AG09319 (cell line): ENCODE data around the gene MED4.
"Not testable (repeated sequence)": the region's sequence is repeated elsewhere in the genome, so short reads cannot be mapped to it uniquely, and the experiment has no call there.

Experiments used
- DNase-seq: peaks from one replicate; pipeline ENCODE4 v3.0.0-alpha.2; 2010; ENCODE audit warnings: low read depth; ENCODE audit errors: extremely low read depth
- TF ChIP-seq, protein P1 (sequence below): IDR thresholded peaks from 2 replicates; pipeline ENCODE4 v1.5.1; 2011; ENCODE audit warnings: low read depth, mild to moderate bottlenecking, inconsistent platforms, low read length, moderate library complexity

The MED4 gene

DNA sequence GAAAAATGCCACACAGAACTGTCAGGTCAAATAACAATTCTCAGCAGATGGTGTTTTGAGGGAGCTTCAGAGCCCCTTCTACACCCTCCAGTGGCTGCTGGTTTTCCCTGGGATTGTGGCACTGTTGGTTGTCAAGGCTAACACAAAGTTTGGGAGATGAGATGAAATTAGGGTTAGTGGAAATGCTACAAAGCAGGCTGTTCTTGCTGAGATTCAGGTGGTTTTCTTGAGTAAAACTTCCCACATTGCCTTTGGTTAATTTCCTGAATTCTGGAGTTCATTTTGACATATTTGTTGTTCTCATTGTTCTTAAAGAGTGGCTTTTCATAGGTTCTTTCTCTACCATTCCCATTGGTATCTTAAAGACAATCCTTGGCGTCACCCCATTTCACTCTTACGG lies 22.1 kb downstream of the MED4 start:
- DNase-seq = no peak
- TF ChIP-seq, protein P1, sequence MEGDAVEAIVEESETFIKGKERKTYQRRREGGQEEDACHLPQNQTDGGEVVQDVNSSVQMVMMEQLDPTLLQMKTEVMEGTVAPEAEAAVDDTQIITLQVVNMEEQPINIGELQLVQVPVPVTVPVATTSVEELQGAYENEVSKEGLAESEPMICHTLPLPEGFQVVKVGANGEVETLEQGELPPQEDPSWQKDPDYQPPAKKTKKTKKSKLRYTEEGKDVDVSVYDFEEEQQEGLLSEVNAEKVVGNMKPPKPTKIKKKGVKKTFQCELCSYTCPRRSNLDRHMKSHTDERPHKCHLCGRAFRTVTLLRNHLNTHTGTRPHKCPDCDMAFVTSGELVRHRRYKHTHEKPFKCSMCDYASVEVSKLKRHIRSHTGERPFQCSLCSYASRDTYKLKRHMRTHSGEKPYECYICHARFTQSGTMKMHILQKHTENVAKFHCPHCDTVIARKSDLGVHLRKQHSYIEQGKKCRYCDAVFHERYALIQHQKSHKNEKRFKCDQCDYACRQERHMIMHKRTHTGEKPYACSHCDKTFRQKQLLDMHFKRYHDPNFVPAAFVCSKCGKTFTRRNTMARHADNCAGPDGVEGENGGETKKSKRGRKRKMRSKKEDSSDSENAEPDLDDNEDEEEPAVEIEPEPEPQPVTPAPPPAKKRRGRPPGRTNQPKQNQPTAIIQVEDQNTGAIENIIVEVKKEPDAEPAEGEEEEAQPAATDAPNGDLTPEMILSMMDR = no peak

DNA sequence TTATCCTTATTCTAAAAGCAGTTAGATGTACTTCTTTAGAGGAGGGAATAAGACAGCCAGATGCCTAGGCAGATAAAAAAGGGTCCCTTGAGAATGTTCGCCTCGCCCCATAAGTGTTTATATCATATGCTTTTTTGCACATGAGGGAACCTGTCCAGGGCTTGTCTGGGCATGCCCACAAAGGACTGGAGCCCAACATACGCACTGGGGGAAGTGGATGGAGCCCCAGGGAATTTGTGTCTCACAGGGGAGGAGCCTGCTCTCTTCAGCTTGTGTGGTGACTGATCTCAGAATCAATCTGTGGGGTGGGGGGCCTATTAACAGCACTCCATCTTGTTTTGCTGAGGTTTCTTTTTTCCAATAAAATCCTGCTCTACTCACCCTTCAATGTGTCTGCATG lies 22.6 kb downstream of the MED4 start:
- TF ChIP-seq, protein P1 = no peak
- DNase-seq = no peak

DNA sequence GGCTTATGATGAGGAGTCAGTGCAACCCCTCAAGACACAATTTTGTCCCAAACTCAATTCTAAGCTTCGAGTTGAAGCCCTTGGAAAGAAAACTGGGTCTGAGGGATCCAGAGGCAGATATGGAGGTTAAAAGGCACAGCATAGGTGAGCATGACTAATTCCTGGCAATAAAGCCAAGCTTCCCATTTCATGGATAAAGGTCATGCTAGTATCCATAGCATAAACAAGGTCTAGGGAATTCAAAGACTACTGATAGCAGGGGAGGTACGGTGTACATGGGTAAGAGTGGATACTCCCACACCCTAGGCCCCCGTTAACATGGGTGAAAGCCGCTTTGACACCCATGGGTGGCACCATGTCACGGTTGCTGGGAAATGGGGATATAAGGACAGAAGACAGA lies 24.0 kb downstream of the MED4 start:
- no peak for DNase-seq
- TF ChIP-seq, protein P1 = no peak

DNA sequence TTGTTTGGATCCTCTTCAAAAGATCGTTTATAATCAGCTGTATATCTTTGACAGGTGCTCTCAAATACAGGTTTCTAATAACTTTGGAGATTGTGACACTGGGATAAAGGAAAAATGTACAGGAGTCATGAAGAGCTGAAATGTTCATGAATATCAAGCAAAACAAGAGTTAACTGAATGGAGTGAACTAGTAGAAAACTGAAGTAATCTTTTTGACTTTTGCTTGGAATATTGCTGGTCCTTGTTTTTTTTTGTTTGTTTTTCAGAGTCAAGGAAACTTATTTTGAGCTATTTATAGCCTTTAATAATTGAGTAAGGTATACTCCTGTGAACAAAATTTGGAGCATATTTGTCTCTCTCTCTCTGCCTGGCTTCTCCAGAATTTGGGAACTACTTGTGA lies 25.3 kb downstream of the MED4 start:
- no peak for DNase-seq
- TF ChIP-seq, protein P1 = no peak

DNA sequence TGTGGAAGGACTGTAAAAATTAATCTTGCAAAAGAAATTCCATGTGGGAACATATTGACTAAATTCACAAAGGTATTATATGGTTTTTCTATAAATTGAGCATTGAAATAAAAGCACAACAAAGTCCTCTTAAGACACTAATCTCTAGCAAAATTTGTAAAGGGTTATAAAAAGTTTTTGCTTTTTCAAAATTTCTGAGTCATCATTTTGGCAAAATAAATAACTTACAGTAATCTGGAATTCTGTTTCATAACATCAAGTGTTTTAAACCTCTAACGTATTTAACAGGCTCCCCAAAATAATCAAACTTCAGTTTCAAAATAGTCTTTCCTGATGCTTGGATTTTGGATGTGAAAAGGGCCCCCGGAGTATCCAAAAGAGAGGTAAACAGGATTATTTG lies 26.0 kb downstream of the MED4 start:
- TF ChIP-seq, protein P1 = no peak
- no peak for DNase-seq

DNA sequence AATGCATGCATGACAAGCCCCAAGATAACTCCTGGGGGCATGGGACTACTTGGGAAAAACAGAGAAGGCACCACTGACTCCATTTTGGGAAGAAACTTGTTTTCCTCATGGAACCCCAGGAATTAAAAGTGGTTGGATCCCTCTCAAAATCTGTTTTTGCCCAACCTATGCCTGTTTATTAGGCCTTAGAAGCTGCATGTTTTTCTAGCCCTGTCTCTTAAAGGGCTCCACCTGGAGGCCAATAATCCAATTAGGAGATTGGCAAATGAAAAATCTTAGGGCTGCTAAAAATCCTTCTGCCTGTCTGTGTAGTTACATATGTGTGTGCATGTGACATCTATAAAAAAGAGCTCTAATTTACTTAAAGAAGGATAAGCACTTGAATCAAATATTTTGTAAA lies 26.9 kb downstream of the MED4 start:
- DNase-seq = no peak
- TF ChIP-seq, protein P1 = no peak

DNA sequence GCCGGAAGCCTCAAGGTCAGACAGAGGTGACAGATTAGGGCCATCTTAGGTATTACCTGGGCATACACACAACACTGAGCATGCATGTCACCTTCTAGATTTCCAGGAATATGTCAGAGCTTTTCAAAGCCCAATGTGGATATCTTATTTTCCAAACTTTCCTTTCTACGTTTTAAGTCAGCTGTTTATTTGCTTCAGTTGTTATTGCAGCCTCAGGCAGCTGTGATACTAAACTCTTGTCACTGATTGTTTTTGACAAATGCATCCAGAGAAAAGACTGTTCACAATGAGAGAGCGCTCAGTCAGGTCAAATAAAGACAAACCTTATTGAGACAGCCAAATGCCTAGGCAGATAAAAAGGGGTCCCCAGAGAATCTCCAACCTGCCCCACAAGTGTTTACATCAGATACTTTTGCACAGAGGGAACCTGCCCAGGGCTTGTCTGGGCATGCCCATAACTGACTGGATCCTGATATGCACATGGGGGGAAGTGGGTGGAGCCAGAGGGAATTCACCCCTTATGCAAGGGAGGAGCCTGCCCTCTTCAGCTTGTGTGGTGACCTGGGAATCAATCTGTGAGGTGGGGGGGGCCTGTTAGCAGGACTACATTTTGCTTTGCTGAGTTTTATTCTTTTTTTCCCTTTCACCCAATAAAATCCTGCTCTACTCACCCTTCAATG lies 28.5 kb downstream of the MED4 start:
- TF ChIP-seq, protein P1 = no peak
- DNase-seq = no peak

DNA sequence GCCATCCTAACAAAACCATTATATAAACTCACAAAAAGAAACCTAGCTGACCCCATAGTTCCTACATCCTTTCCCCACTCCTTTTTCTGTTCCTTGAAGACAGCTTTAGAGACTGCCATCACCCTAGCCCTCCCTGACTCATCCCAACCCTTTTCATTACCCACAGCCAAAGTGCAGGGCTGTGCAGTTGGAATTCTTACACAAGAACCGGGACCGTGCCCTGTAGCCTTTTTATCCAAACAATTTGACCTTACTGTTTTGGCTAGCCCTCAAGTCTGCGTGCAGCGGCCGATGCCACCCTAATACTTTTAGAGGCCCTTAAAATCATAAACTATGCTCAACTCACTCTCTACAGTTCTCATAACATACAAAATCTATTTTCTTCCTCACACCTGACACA lies 35.0 kb downstream of the MED4 start:
- DNase-seq = not testable (repeated sequence)

DNA sequence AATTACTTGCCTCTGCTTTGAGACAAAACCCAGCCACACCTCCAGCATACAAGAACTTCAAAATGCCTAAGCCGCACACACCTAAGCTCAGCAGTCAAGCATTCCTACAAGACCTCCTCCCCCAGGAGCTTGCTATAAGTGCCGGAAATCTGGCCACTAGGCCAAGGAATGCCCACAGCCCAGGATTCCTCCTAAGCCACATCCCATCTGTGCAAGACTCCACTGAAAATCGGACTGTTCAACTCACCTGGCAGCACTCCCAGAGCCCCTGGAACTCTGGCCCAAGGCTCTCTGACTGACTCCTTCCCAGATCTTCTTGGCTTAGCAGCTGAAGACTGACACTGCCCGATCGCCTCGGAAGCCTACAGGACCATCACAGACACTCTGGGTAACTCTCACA lies 36.4 kb downstream of the MED4 start:
- DNase-seq = not testable (repeated sequence)
